HepG2 (cell line): Measurements from ENCODE around the gene MCOLN1. TPM values are rescaled to one million over a fixed set of nuclear protein-coding genes. Genes with fewer than 3 reads are reported as not detected.

Source experiments
- ELF3 ChIP-seq: IDR thresholded peaks from 2 replicates; pipeline ENCODE4 v1.6.1; 2016; ENCODE audit warnings: missing genetic modification reagents, missing compliant biosample characterization
- FOXA1 ChIP-seq, 2 experiments: fragments of 450-650 bp in 1 of 2; sonication (generic) in 1 of 2; formaldehyde crosslinking in 1 of 2; IDR thresholded peaks; 2 replicates each; pipeline versions ENCODE4 v1.4.0 to v1.6.1; 2016 to 2020; ENCODE audit warnings: missing genetic modification reagents in 1 of 2
- NFKBIZ ChIP-seq: IDR thresholded peaks from 2 replicates; pipeline ENCODE4 v1.6.1; 2018; ENCODE audit warnings: missing genetic modification reagents, missing compliant biosample characterization
- ZNF558 ChIP-seq: sonication (generic); formaldehyde crosslinking; IDR thresholded peaks from 2 replicates; pipeline ENCODE4 v1.9.0; 2022; ENCODE audit warnings: mild to moderate bottlenecking, missing genetic modification reagents, borderline replicate concordance
- ZNF790 ChIP-seq: sonication (generic); formaldehyde crosslinking; IDR thresholded peaks from 2 replicates; pipeline ENCODE4 v1.8.0; 2022; ENCODE audit warnings: missing genetic modification reagents, mild to moderate bottlenecking, borderline replicate concordance
- ZSCAN12 ChIP-seq: sonication (generic); formaldehyde crosslinking; IDR thresholded peaks from 2 replicates; pipeline ENCODE4 v1.9.0; 2021; ENCODE audit warnings: mild to moderate bottlenecking, missing genetic modification reagents
- polyA plus RNA-seq, 8 experiments: library from polyadenylated mRNA; depleted of rRNA in 3 of 8; stranded (reverse) in 7 of 8; unstranded in 1 of 8; fragments of >200 nt; fragmentation: Illumina TruSeq in 4 of 8; extraction: Trizol in 4 of 8; gene quantifications; 2 replicates each; pipeline versions ENCODE4 v1.2.1 to v1.2.3, GENCODE V29; 2011 to 2016; ENCODE audit warnings: low read depth in 4 of 8, missing spikeins in 1 of 8, mixed read lengths in 1 of 8; ENCODE audit not compliant: insufficient read depth in 1 of 8
- total RNA-seq, 5 experiments: library from RNA; depleted of rRNA; stranded (reverse); fragments of >200 nt; fragmentation: Illumina TruSeq; extraction: Trizol; gene quantifications; 2 replicates each; pipeline ENCODE4 v1.2.3, GENCODE V29; 2016; ENCODE audit warnings: low read depth in 1 of 5
- TF ChIP-seq, protein P1 (sequence below), 2 experiments: fragments of 450-650 bp in 1 of 2; sonication (generic) in 1 of 2; formaldehyde crosslinking in 1 of 2; IDR thresholded peaks; 2 replicates each; pipeline versions ENCODE4 v1.6.1 to v1.8.0; 2016 to 2022; ENCODE audit warnings: antibody characterized with exemption in 1 of 2, mild to moderate bottlenecking in 1 of 2, missing genetic modification reagents in 1 of 2
- TF ChIP-seq, protein P2 (sequence below): sonication (generic); formaldehyde crosslinking; IDR thresholded peaks from 2 replicates; pipeline ENCODE4 v1.8.0; 2022; ENCODE audit warnings: mild to moderate bottlenecking, missing genetic modification reagents; ENCODE audit not compliant: insufficient replicate concordance
- TF ChIP-seq, protein P3 (sequence below): sonication (generic); formaldehyde crosslinking; IDR thresholded peaks from 2 replicates; pipeline ENCODE4 v1.4.0; 2020; ENCODE audit warnings: mild to moderate bottlenecking, missing genetic modification reagents
- TF ChIP-seq, protein P4 (sequence below): sonication (generic); formaldehyde crosslinking; IDR thresholded peaks from 2 replicates; pipeline ENCODE4 v1.4.0; 2020; ENCODE audit warnings: missing genetic modification reagents, borderline replicate concordance

The MCOLN1 gene
- total and polyA plus RNA-seq, 2 of the 13 experiments (the other 11 are each of a cell fraction or from before 2014, with no cell fraction given): 3.4 to 15.7 TPM

DNA sequence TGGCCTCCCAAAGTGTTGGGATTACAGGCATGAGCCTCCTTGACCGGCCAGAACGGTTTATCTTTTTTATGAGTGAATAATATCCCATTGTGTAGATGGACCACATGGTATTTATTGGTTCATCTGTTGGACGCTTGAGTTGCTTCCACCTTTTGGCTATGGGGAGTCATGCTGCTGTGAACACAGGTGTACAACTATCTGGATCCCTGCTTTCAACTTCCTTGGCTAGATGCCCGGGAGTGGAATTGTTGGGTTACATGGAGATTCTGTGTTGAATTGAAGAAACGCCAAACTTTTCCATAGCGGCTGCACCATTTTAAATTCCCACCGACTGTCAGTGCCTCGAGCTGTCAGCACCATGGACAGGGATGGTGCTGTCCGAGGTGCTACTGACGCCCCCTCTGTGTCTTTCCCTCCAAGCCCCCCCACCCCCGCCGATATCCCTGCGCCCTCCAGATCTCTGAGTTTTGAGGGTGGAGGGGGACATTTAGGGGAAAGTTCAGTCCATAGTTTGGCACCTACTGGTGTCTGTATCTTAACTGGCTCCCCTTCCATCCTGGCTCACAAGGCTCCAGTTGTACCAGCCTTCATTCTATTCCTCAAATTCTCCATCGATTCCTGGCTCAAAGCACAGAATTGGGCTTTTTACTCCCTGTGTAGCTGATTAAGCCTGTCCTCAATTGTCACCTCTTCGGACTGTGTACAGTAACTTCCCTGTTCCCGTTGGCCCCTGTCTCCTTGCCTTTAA is 40.4 kb downstream of the MCOLN1 start (continued):
- TF ChIP-seq NFKBIZ: peak; percentile 99
- peak; percentile 99; the same call in 1 of the 2 replicates for TF ChIP-seq ZNF558
- TF ChIP-seq, protein P1, sequence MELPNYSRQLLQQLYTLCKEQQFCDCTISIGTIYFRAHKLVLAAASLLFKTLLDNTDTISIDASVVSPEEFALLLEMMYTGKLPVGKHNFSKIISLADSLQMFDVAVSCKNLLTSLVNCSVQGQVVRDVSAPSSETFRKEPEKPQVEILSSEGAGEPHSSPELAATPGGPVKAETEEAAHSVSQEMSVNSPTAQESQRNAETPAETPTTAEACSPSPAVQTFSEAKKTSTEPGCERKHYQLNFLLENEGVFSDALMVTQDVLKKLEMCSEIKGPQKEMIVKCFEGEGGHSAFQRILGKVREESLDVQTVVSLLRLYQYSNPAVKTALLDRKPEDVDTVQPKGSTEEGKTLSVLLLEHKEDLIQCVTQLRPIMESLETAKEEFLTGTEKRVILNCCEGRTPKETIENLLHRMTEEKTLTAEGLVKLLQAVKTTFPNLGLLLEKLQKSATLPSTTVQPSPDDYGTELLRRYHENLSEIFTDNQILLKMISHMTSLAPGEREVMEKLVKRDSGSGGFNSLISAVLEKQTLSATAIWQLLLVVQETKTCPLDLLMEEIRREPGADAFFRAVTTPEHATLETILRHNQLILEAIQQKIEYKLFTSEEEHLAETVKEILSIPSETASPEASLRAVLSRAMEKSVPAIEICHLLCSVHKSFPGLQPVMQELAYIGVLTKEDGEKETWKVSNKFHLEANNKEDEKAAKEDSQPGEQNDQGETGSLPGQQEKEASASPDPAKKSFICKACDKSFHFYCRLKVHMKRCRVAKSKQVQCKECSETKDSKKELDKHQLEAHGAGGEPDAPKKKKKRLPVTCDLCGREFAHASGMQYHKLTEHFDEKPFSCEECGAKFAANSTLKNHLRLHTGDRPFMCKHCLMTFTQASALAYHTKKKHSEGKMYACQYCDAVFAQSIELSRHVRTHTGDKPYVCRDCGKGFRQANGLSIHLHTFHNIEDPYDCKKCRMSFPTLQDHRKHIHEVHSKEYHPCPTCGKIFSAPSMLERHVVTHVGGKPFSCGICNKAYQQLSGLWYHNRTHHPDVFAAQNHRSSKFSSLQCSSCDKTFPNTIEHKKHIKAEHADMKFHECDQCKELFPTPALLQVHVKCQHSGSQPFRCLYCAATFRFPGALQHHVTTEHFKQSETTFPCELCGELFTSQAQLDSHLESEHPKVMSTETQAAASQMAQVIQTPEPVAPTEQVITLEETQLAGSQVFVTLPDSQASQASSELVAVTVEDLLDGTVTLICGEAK (IDR thresholded peaks at IDR 0.05): no peak
- TF ChIP-seq, protein P1 (CRISPR knock-in tag; IDR thresholded peaks at IDR 0.05): peak; percentile 90
- TF ChIP-seq, protein P2, sequence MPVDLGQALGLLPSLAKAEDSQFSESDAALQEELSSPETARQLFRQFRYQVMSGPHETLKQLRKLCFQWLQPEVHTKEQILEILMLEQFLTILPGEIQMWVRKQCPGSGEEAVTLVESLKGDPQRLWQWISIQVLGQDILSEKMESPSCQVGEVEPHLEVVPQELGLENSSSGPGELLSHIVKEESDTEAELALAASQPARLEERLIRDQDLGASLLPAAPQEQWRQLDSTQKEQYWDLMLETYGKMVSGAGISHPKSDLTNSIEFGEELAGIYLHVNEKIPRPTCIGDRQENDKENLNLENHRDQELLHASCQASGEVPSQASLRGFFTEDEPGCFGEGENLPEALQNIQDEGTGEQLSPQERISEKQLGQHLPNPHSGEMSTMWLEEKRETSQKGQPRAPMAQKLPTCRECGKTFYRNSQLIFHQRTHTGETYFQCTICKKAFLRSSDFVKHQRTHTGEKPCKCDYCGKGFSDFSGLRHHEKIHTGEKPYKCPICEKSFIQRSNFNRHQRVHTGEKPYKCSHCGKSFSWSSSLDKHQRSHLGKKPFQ: peak; percentile 97
- TF ChIP-seq FOXA1 (IDR thresholded peaks at IDR 0.05): no peak
- TF ChIP-seq FOXA1 (CRISPR knock-in tag; IDR thresholded peaks at IDR 0.05): peak; percentile 17; the same call in 1 of the 2 replicates
- peak; percentile 99 for TF ChIP-seq ZSCAN12 (CRISPR knock-in tag)
- peak; percentile 89 for TF ChIP-seq ELF3 (CRISPR knock-in tag)
- TF ChIP-seq ZNF790 (CRISPR knock-in tag): peak; percentile 98; the same call in 1 of the 2 replicates
- TF ChIP-seq, protein P3, sequence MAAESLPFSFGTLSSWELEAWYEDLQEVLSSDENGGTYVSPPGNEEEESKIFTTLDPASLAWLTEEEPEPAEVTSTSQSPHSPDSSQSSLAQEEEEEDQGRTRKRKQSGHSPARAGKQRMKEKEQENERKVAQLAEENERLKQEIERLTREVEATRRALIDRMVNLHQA (CRISPR knock-in tag): peak; percentile 84; the same call in 1 of the 2 replicates
- TF ChIP-seq, protein P4, sequence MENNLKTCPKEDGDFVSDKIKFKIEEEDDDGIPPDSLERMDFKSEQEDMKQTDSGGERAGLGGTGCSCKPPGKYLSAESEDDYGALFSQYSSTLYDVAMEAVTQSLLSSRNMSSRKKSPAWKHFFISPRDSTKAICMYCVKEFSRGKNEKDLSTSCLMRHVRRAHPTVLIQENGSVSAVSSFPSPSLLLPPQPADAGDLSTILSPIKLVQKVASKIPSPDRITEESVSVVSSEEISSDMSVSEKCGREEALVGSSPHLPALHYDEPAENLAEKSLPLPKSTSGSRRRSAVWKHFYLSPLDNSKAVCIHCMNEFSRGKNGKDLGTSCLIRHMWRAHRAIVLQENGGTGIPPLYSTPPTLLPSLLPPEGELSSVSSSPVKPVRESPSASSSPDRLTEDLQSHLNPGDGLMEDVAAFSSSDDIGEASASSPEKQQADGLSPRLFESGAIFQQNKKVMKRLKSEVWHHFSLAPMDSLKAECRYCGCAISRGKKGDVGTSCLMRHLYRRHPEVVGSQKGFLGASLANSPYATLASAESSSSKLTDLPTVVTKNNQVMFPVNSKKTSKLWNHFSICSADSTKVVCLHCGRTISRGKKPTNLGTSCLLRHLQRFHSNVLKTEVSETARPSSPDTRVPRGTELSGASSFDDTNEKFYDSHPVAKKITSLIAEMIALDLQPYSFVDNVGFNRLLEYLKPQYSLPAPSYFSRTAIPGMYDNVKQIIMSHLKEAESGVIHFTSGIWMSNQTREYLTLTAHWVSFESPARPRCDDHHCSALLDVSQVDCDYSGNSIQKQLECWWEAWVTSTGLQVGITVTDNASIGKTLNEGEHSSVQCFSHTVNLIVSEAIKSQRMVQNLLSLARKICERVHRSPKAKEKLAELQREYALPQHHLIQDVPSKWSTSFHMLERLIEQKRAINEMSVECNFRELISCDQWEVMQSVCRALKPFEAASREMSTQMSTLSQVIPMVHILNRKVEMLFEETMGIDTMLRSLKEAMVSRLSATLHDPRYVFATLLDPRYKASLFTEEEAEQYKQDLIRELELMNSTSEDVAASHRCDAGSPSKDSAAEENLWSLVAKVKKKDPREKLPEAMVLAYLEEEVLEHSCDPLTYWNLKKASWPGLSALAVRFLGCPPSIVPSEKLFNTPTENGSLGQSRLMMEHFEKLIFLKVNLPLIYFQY (CRISPR knock-in tag): peak; percentile 98
